Neural cell (in vitro differentiated cells): ENCODE results near the gene ZCRB1. TPM values are rescaled to one million over a fixed set of nuclear protein-coding genes. Genes with fewer than 3 reads are reported as not detected.

Source experiments
- H2AFZ ChIP-seq: fragments of 200-600, 300-800 bp; sonication (generic), shearing (Covaris generic); 2 replicates; pipeline ENCODE4 v1.6.0; 2014; ENCODE audit warnings: low read depth, mild to moderate bottlenecking, antibody characterized with exemption, low read length, moderate library complexity
- H3F3A ChIP-seq: fragments of 200-600 bp; shearing (Covaris generic); 2 replicates; pipeline ENCODE4 v1.6.1; 2016; ENCODE audit warnings: mild to moderate bottlenecking, moderate library complexity, mixed read lengths, antibody characterized with exemption, low read length; ENCODE audit not compliant: insufficient read depth, poor library complexity, severe bottlenecking
- H3K27ac ChIP-seq: fragments of 200-600, 300-800 bp; sonication (generic), shearing (Covaris generic); 2 replicates; pipeline ENCODE4 v1.5.1; 2014; ENCODE audit warnings: mild to moderate bottlenecking, low read length, moderate library complexity
- H3K27me3 ChIP-seq: fragments of 300-800, 200-600 bp; sonication (generic), shearing (Covaris generic); 2 replicates; pipeline ENCODE4 v1.6.0; 2014; ENCODE audit warnings: mild to moderate bottlenecking, low read depth, low read length, moderate library complexity; ENCODE audit not compliant: insufficient read depth
- H3K36me3 ChIP-seq: fragments of 300-800, 200-600 bp; sonication (generic), shearing (Covaris generic); 2 replicates; pipeline ENCODE4 v1.5.1; 2014; ENCODE audit warnings: mild to moderate bottlenecking, antibody characterized with exemption, low read length, moderate library complexity; ENCODE audit not compliant: insufficient read depth
- H3K4me2 ChIP-seq: fragments of 300-800, 200-600 bp; sonication (generic), shearing (Covaris generic); 2 replicates; pipeline ENCODE4 v1.6.0; 2014; ENCODE audit warnings: mild to moderate bottlenecking, low read length
- H3K4me3 ChIP-seq: fragments of 300-800, 200-600 bp; sonication (generic), shearing (Covaris generic); 2 replicates; pipeline ENCODE4 v1.5.1; 2014; ENCODE audit warnings: mild to moderate bottlenecking, low read length, moderate library complexity
- H3K79me2 ChIP-seq: fragments of 200-600 bp; shearing (Covaris generic); replicated peaks from 2 replicates; pipeline ENCODE4 v1.6.0; 2014; ENCODE audit warnings: mild to moderate bottlenecking, low read length, moderate library complexity; ENCODE audit not compliant: insufficient read depth
- H3K9ac ChIP-seq: fragments of 300-800, 200-600 bp; sonication (generic), shearing (Covaris generic); 2 replicates; pipeline ENCODE4 v1.6.1; 2016; ENCODE audit warnings: mild to moderate bottlenecking, low read length, mixed read lengths
- H3K9me2 ChIP-seq: fragments of 200-600 bp; shearing (Covaris generic); 2 replicates; pipeline ENCODE4 v1.6.1; 2016; ENCODE audit warnings: mild to moderate bottlenecking, low read length, mixed read lengths; ENCODE audit not compliant: insufficient read depth
- H3K9me3 ChIP-seq: fragments of 200-600, 300-800 bp; sonication (generic), shearing (Covaris generic); 2 replicates; pipeline ENCODE4 v1.6.1; 2016; ENCODE audit warnings: mild to moderate bottlenecking, mixed run types, low read length, moderate library complexity, mixed read lengths
- H4K20me1 ChIP-seq: fragments of 200-600 bp; shearing (Covaris generic); 2 replicates; pipeline ENCODE4 v1.6.1; 2016; ENCODE audit warnings: mild to moderate bottlenecking, mixed run types; ENCODE audit not compliant: insufficient read depth
- CTCF ChIP-seq: fragments of 450-650 bp; IDR thresholded peaks from 2 replicates; pipeline ENCODE4 v1.5.1; 2014; ENCODE audit warnings: antibody characterized with exemption, mild to moderate bottlenecking, moderate library complexity; ENCODE audit not compliant: poor library complexity, severe bottlenecking
- EP300 ChIP-seq: fragments of 450-650 bp; conservative IDR thresholded peaks from 2 replicates; pipeline ENCODE4 v1.6.1; 2014; ENCODE audit warnings: antibody characterized with exemption, mild to moderate bottlenecking, moderate library complexity; ENCODE audit not compliant: poor library complexity, severe bottlenecking
- EZH2 ChIP-seq: fragments of 200-600, 300-800 bp; shearing (Covaris generic), sonication (generic); IDR thresholded peaks from 2 replicates; pipeline ENCODE4 v1.6.1; 2014; ENCODE audit warnings: antibody characterized with exemption, low read length, borderline replicate concordance, mild to moderate bottlenecking; ENCODE audit not compliant: insufficient read depth, poor library complexity, severe bottlenecking
- MXI1 ChIP-seq: fragments of 450-650 bp; conservative IDR thresholded peaks from 2 replicates; pipeline ENCODE4 v1.6.1; 2014; ENCODE audit warnings: antibody characterized with exemption, mild to moderate bottlenecking; ENCODE audit not compliant: poor library complexity, severe bottlenecking
- POLR2AphosphoS5 ChIP-seq: IDR thresholded peaks from 2 replicates; pipeline ENCODE4 v1.6.1; 2012
- RAD21 ChIP-seq: fragments of 450-650 bp; conservative IDR thresholded peaks from 2 replicates; pipeline ENCODE4 v1.6.1; 2014; ENCODE audit warnings: antibody characterized with exemption, mild to moderate bottlenecking, moderate library complexity
- REST ChIP-seq: IDR thresholded peaks from 2 replicates; pipeline ENCODE4 v1.6.1; 2012; ENCODE audit warnings: borderline replicate concordance
- SMC3 ChIP-seq: fragments of 450-650 bp; conservative IDR thresholded peaks from 2 replicates; pipeline ENCODE4 v1.6.1; 2014; ENCODE audit warnings: antibody characterized with exemption, mild to moderate bottlenecking, moderate library complexity; ENCODE audit not compliant: poor library complexity
- TAF1 ChIP-seq: IDR thresholded peaks from 2 replicates; pipeline ENCODE4 v1.6.1; 2012; ENCODE audit warnings: low read depth
- polyA plus RNA-seq: library from polyadenylated mRNA; depleted of rRNA; stranded (reverse); fragments of >200 nt; gene quantifications from 2 replicates; pipeline ENCODE4 v1.2.3, GENCODE V29; 2014

ZCRB1 gene
- polyA plus RNA-seq, 1 donor from 2014 or later: 83.9 TPM

- H3K79me2 ChIP-seq: peaks cover 25% of the 10 kb centered on the region
- no peaks in the 10 kb centered on the region for H3K9me2 ChIP-seq
Measured at GRCh38 chr12:42343721-42344120, 17.8 kb upstream of the ZCRB1 start.

GRCh38 chr12:42342028-42342427 is 16.1 kb upstream of the ZCRB1 start:
- no peaks in the 10 kb centered on the region for H3K9me2 ChIP-seq
- H3F3A ChIP-seq: no peaks in the 10 kb centered on the region
- H3K79me2 ChIP-seq: peaks cover 21% of the 10 kb centered on the region
- no peaks in the 10 kb centered on the region for H3K27me3 ChIP-seq
- no peak overlapping the region for H3K27ac ChIP-seq
- H3K4me3 ChIP-seq: no peak overlapping the region
- H2AFZ ChIP-seq: no peak overlapping the region
- no peak overlapping the region for H3K4me2 ChIP-seq
- TF ChIP-seq TAF1: no peak
- no peak for TF ChIP-seq RAD21
- no peak for TF ChIP-seq POLR2AphosphoS5
- TF ChIP-seq REST: no peak
- no peak for TF ChIP-seq MXI1
- TF ChIP-seq CTCF: no peak
- no peak for TF ChIP-seq SMC3
- no peak for TF ChIP-seq EZH2
- no peak for TF ChIP-seq EP300
- no peaks in the 10 kb centered on the region for H3K9me3 ChIP-seq
- no peak overlapping the region for H3K9ac ChIP-seq
- H4K20me1 ChIP-seq: peaks cover 3% of the 10 kb centered on the region
- H3K36me3 ChIP-seq: no peaks in the 10 kb centered on the region

More at GRCh38 chr12:42343721-42344120, 17.8 kb upstream of the ZCRB1 start:
- Histone ChIP-seq H3K27ac (no peak overlapping the region), H3K27me3 (no peaks in the 10 kb centered on the region), H4K20me1 (peaks cover 3% of the 10 kb centered on the region), H3K9ac (no peak overlapping the region), H3K9me3 (no peaks in the 10 kb centered on the region), H3K36me3 (no peaks in the 10 kb centered on the region), H2AFZ (no peak overlapping the region), H3F3A (no peaks in the 10 kb centered on the region), H3K4me3 (no peak overlapping the region), H3K4me2 (no peak overlapping the region)
- TF ChIP-seq TAF1: no peak
- no peak for TF ChIP-seq RAD21

- Histone ChIP-seq H3K36me3 (peaks cover 7% of the 10 kb centered on the region), H2AFZ (no peak overlapping the region), H3K4me2 (no peak overlapping the region), H3F3A (no peaks in the 10 kb centered on the region), H3K79me2 (peaks cover 23% of the 10 kb centered on the region), H3K9ac (no peak overlapping the region), H3K27ac (no peak overlapping the region), H3K27me3 (no peaks in the 10 kb centered on the region), H3K9me3 (no peaks in the 10 kb centered on the region), H3K9me2 (no peaks in the 10 kb centered on the region), H4K20me1 (no peaks in the 10 kb centered on the region), H3K4me3 (no peak overlapping the region)
- TF ChIP-seq POLR2AphosphoS5: no peak
- no peak for TF ChIP-seq REST
- TF ChIP-seq RAD21: no peak
- TF ChIP-seq TAF1: no peak
- no peak for TF ChIP-seq EZH2
- no peak for TF ChIP-seq MXI1
- TF ChIP-seq CTCF: no peak
- no peak for TF ChIP-seq SMC3
- no peak for TF ChIP-seq EP300
Measured at GRCh38 chr12:42338280-42338679, 12.4 kb upstream of the ZCRB1 start.
